Right cardiac atrium (tissue), 5 donors: ENCODE results near the gene SORCS2. TPM values are rescaled to one million over a fixed set of nuclear protein-coding genes. Genes with fewer than 3 reads are reported as not detected.

ENCODE experiments used
- ATAC-seq, 2 donors: fragments of 200-7000 bp; cut with Tn5 transposase; one replicate each; pipeline versions ENCODE4 v1.8.0 to v1.9.1; 2020; ENCODE audit warnings: moderate library complexity in 2 of 2, mild to moderate bottlenecking in 1 of 2
- DNase-seq, 3 donors: peaks; one replicate each; pipeline ENCODE4 v3.0.0-alpha.2; 2020
- H3K27ac ChIP-seq: one replicate; pipeline ENCODE4 v1.5.1; 2013; ENCODE audit warnings: mild to moderate bottlenecking, low read length, control low read depth, moderate library complexity
- H3K27me3 ChIP-seq: one replicate; pipeline ENCODE4 v1.6.1; 2013; ENCODE audit not compliant: control insufficient read depth, insufficient read depth
- H3K4me1 ChIP-seq: one replicate; pipeline ENCODE4 v1.6.1; 2013; ENCODE audit warnings: low read length; ENCODE audit not compliant: control insufficient read depth, insufficient read depth
- H3K4me3 ChIP-seq: one replicate; pipeline ENCODE4 v1.5.1; 2013; ENCODE audit warnings: low read length, control low read depth
- H3K9me3 ChIP-seq: one replicate; pipeline ENCODE4 v1.6.1; 2013; ENCODE audit warnings: low read length; ENCODE audit not compliant: control insufficient read depth
- whole genome bisulfite sequencing: extraction: QIAGEN DNeasy Blood & Tissue Kit; methylation state at CpG from one replicate; pipeline ENCODE4 v1.1.7; 2013; 5-methylcytosine and 5-hydroxymethylcytosine counted together
- intact Hi-C, 4 donors: fragments of 100-400 bp; cut with DNase I; formaldehyde crosslinking; loops; one replicate each; pipeline versions ENCODE4 v1.11.0 to v1.14.0; 2022 to 2023
- polyA plus RNA-seq: library from polyadenylated mRNA; stranded (reverse); fragments of 200-250 nt; gene quantifications from one replicate; pipeline ENCODE4 v1.2.3, GENCODE V29; 2013
- total RNA-seq, 4 donors: library from RNA; stranded (reverse); fragmentation: NEBNext Ultra II Directional; extraction: Animal tissue kit (Norgen Biotek cat#: 25700); gene quantifications; one replicate each; pipeline ENCODE4 v1.2.1, GENCODE V29; 2021
- donor health status: healthy with polysubstance abuse.
- donor health status: DM: no; HTN: yes; CAD: no.
- donor health status: DM: no; HTN: no; CAD: no.
- donor health status: DM: no; HTN: yes; CAD: no; lungs with severe emphysema.
- donor health status: DM: yes; HTN: yes; CAD: no.

The SORCS2 gene
- total and polyA plus RNA-seq, 5 donors, result 2.1 to 7.3 (median 2.7) TPM

DNA sequence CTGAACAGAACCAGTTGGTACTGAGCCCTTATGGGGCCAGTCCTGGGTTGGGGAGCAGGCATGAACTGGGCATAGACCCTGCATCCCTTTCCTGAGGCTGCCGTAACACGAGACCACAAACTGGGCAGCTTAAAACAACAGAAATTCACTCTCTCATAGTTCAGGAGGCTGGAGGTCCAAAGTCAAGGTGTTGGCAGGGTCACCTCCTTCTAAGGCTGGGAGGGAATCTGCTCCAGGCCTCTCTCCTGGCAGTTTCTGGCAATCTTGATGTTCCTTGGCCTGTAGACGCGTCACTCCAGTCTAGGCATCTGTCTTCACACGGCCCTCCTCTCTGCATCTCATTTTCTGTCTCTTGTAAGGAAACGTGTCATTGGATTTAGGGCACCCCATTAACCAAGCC, 19.8 kb upstream of the SORCS2 start:
- WGBS, result 87% methylated on average over 6 of the region's 6 CpGs
- no peak overlapping the region for H3K27ac ChIP-seq
- no peaks in the 10 kb centered on the region for H3K4me1 ChIP-seq
- ATAC-seq (no peak), DNase-seq (no peak)
- H3K9me3 ChIP-seq, result no peaks in the 10 kb centered on the region
- H3K27me3 ChIP-seq, result no peaks in the 10 kb centered on the region
- H3K4me3 ChIP-seq, result no peak overlapping the region
- intact Hi-C loops, result no loop called here

DNA sequence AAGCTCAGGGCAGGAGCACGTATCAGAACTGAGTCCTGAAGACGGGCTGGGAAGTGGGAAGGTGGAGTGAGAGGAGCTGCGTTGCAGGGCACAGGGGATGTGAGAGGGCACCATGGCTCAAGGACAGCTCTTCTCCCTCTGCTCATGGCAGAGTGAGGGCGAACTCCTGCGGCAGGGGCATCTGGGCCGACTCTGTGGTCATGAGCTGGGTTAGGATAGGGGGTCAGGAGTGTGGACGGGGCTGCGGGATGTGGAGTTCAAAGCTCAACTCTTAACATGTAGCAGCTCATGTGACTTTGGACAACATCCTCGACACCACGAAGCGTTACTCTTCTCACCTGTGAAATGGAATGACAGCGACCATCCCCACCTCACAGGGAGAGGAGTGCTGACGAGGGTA, 19.4 kb upstream of the SORCS2 start:
- DNase-seq (no peak), ATAC-seq (no peak)
- Histone ChIP-seq H3K27me3 (no peaks in the 10 kb centered on the region), H3K27ac (no peak overlapping the region), H3K4me3 (no peak overlapping the region), H3K9me3 (no peaks in the 10 kb centered on the region), H3K4me1 (no peaks in the 10 kb centered on the region)
- WGBS, result 89% methylated on average over 13 of the region's 13 CpGs
- intact Hi-C loops, result no loop called here

DNA sequence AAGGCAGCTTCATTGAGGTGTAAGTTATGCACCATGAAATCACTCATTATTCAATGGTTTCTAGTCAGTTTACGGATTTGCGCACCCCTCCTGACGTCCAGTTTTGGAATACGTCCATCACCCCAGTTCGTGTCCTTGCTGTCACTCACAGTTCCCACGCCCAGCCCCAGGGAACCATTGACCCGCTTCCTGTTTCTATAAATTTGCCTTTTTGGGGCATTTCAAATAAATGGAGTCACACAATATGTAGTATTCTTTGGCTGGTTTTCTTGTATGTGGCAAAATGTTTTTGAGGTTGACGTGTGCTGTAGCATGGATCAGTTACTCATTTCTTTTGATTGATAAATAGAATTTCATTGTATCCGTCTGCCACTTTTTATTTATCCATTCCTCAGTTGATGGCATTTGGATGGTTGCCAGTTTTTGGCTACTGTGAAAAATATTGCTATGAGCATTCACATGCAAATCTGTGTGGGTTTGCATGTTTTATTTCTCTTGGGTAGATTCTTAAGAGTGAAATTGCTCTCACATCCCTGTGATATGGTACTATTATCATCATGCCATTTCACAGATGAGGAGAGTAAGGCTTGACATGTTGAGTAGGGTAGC, 18.4 kb upstream of the SORCS2 start:
- Histone ChIP-seq H3K4me1 (no peaks in the 10 kb centered on the region), H3K9me3 (no peaks in the 10 kb centered on the region), H3K4me3 (no peak overlapping the region), H3K27ac (no peak overlapping the region), H3K27me3 (no peaks in the 10 kb centered on the region)
- ATAC-seq, result no peak
- no peak for DNase-seq
- WGBS, result 70% methylated on average over 9 of the region's 9 CpGs
- intact Hi-C loops, result no loop called here

DNA sequence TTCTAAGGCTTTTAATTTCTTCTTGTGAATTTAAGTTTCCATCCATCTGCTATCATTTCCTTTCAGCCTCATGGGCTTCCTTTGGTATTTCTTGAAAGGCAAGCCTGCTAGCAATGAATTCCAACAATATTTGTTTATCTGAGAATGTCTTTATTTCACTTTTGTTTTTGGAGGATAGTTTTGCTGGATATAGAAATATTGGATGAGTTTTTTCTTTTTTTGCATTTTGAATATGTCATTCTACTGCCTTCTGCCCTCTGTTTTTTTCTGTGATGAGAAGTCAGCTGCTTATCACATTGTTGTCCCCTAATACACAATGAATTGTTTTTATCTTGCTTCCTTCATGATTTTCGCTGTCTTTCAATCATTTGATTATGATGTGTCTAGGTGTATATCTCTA, 13.2 kb upstream of the SORCS2 start:
- no peak overlapping the region for H3K27ac ChIP-seq
- WGBS, result 90% methylated on average over 1 of the region's 1 CpG
- no peak overlapping the region for H3K4me3 ChIP-seq
- DNase-seq (no peak), ATAC-seq (no peak)
- intact Hi-C loops, result no loop called here
- H3K9me3 ChIP-seq, result no peaks in the 10 kb centered on the region
- no peaks in the 10 kb centered on the region for H3K27me3 ChIP-seq
- no peaks in the 10 kb centered on the region for H3K4me1 ChIP-seq

DNA sequence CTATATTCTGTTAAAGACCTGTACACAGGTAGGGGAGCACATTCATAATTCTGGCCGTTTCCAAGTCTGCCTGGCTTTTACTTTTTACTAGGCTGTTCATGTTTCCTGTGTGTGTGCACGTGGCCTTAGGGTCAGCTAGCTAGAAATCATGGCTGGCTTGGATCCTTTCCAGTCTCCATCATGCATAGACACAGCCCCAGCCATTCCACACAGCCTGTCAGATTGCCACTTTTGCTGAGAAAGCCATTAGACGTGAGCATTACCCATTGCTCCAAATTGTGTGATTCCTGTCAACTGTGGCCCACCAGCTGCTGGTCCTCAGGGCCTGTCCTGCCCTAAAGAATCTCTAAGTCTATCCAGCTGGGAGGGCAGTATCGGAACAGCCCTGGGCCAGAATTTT, 11.4 kb upstream of the SORCS2 start:
- WGBS, result 55% methylated on average over 4 of the region's 4 CpGs
- H3K9me3 ChIP-seq, result no peaks in the 10 kb centered on the region
- ATAC-seq (no peak), DNase-seq (no peak)
- no peak overlapping the region for H3K27ac ChIP-seq
- no peaks in the 10 kb centered on the region for H3K27me3 ChIP-seq
- H3K4me3 ChIP-seq, result no peak overlapping the region
- intact Hi-C loops, result no loop called here
- no peaks in the 10 kb centered on the region for H3K4me1 ChIP-seq

DNA sequence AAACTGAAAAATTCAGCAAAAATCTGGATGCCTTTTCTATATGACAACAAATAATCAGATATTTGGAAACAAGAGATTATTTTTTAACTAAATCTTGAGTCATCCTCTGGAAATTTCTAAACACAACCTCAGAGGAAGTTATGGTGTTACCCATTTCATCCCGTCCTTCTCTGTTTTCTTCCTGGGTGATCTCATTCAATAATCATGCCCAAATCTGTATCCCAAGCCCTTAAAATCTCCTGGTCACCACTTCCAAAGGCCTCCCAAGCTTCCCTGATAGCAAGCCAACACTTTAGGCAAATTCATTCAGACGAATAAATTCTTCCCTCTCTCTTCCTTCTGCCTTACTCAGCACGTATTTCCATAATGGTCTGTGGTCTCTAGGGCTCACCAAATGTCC, 9.7 kb upstream of the SORCS2 start:
- no peak for DNase-seq
- H3K9me3 ChIP-seq, result no peaks in the 10 kb centered on the region
- no peak for ATAC-seq
- no peaks in the 10 kb centered on the region for H3K4me1 ChIP-seq
- 80% methylated on average over 3 of the region's 3 CpGs for WGBS
- no peak overlapping the region for H3K27ac ChIP-seq
- H3K4me3 ChIP-seq, result no peak overlapping the region
- intact Hi-C loops, result no loop called here
- H3K27me3 ChIP-seq, result no peaks in the 10 kb centered on the region

DNA sequence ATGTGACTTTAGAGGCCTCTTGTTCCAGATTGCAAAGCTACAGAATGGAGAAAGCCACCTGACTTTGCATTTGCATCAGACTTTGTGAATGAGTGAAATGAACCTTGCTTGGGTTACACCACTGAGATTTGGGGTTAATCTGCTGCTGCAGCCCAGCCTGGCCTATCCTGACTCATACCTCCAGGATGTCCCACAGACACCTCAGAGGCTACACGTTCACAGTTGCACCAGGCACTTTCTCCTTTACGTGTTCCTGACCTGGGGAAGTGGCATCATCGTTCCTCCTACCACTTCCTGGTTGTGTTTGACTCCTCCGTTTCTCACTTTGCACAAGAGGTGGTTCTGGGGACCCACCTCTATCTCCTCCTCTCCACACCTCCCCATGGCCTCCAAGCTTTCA, 9.2 kb upstream of the SORCS2 start:
- intact Hi-C loops, result no loop called here
- DNase-seq (no peak), ATAC-seq (no peak)
- Histone ChIP-seq H3K27me3 (no peaks in the 10 kb centered on the region), H3K27ac (no peak overlapping the region), H3K4me3 (no peak overlapping the region), H3K4me1 (no peaks in the 10 kb centered on the region), H3K9me3 (no peaks in the 10 kb centered on the region)
- 59% methylated on average over 4 of the region's 4 CpGs for WGBS

DNA sequence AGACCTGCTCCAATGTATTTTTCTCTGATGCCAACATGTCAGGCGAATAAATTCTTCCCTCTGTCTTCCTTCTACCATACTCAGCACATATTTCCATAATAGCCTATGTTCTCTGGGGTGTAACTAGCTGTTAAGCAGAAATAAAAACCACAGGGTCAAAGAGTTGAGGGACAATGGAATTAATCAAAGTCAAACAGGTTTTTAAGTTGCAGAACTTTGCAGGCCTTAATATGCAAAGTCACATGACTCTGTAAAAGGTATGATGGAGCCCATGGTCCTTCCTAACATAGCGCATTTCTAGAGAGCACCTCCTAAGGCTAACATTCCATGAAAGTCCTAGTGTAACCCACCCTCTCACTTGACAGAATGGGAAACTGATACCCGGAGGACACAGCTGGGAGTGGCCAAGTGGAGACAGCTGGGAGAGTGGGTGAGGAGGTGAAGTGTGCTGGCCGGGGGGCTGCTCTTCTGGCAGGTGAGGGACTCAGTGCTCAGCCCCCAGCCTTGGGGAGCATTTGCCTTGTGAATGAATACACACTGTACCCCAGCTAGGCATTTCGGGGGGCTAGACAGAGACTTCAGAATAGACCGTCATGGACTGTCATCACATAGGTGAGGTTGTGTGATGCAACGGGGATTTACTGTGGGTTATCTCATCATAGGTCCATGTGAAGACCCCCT, 8.4 kb upstream of the SORCS2 start:
- ATAC-seq (no peak), DNase-seq (no peak)
- H3K4me1 ChIP-seq, result no peaks in the 10 kb centered on the region
- WGBS, result 94% methylated on average over 7 of the region's 7 CpGs
- intact Hi-C loops, result no loop called here
- H3K4me3 ChIP-seq, result no peak overlapping the region
- H3K27ac ChIP-seq, result no peak overlapping the region
- H3K9me3 ChIP-seq, result no peaks in the 10 kb centered on the region
- no peaks in the 10 kb centered on the region for H3K27me3 ChIP-seq

DNA sequence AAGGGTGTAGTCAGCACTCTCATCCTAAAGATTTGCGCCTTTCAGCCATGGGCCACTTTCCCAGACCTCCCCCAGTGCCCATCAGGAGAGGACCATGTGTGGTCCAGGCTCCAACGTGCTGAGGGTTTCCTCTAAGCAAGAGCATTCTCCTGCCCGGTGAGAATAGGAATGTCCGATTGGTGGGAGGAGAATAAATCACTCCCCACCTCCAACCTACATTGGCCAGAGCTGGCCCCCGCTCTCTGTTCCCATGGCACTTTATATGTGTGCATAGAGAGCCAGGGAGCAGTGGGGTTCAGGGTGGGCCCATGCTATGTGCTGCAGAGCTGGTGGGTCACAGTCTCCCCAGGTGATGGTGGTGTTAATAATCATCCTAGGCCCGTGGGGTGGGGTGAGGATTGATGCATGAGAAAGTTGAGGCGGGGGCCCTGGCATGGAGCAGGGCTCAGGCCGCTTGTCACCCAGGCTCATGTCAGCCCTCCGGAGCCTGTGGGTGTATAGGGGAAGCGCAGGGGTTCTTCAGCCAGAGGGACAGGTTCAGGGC, 6.8 kb upstream of the SORCS2 start:
- no peaks in the 10 kb centered on the region for H3K4me1 ChIP-seq
- H3K27ac ChIP-seq, result no peak overlapping the region
- no peak for DNase-seq

DNA sequence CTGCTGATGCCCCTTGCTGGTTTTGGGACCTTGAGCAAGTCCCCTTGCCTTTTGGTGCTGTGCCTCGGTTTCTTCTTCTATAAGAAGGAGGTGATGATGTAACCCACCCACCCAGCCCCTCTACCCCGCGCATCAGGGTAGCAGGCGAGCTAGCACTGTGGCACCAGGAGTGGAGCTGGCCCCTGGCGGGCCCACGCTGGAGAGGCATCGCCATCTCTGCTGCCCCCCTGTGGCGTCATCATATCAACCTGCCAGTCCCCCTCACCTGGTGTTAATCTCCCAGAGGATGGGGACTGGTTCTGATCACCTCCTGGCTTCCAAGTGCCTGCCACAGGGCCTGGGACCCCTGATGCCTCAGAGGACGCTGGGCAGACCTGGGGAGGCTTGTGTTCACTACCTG, 6.3 kb upstream of the SORCS2 start:
- no peaks in the 10 kb centered on the region for H3K4me1 ChIP-seq
- no peaks in the 10 kb centered on the region for H3K9me3 ChIP-seq
- intact Hi-C loops, result no loop called here
- no peak overlapping the region for H3K4me3 ChIP-seq
- no peak for ATAC-seq
- no peak for DNase-seq
- WGBS, result 53% methylated on average over 9 of the region's 9 CpGs
- no peak overlapping the region for H3K27ac ChIP-seq
- H3K27me3 ChIP-seq, result no peaks in the 10 kb centered on the region

More for the DNA sequence above, 6.8 kb upstream of the SORCS2 start:
- intact Hi-C loops, result no loop called here
- Histone ChIP-seq H3K4me3 (no peak overlapping the region), H3K27me3 (no peaks in the 10 kb centered on the region), H3K9me3 (no peaks in the 10 kb centered on the region)
- WGBS, result 89% methylated on average over 10 of the region's 10 CpGs
- no peak for ATAC-seq

DNA sequence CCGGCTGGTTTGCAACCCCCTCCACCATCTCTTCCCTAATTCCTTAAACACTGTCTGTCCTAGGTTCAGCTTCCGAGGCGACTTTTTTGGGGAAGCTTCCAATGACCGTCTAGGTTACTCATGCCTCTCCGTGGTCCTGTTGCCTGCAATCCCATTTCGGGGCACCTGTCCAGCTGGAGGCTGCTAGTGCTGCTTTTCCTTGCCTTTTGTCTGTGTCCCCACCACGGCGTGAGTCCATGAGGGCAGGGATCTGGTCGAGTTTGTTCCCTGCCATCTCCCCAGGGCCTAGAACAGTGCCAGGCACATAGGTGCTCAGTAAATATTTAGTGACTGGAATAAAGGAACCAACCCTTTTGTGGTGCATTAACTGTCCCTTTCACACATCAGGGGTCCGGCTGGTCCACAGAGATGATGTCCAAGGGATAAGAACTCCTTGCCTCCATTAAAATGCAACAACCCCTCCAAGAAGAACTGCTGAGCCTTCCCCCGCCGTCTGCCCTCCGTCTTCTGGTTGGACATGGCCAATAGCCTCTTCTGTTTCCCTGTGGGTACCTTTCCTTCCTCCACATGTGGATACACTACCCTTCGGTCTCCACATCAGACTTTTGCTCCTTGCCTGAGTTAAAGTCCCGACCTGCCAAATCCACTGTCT, 5.7 kb upstream of the SORCS2 start:
- Histone ChIP-seq H3K9me3 (no peaks in the 10 kb centered on the region), H3K4me1 (no peaks in the 10 kb centered on the region), H3K27me3 (no peaks in the 10 kb centered on the region), H3K4me3 (no peak overlapping the region), H3K27ac (no peak overlapping the region)
- DNase-seq (no peak), ATAC-seq (no peak)
- WGBS, result 69% methylated on average over 15 of the region's 15 CpGs
- intact Hi-C loops, result no loop called here
